Uterus (tissue), 4 donors: ENCODE results near the gene TIGD1. TPM values are rescaled to one million over a fixed set of nuclear protein-coding genes. Genes with fewer than 3 reads are reported as not detected.

ENCODE experiments used
- DNase-seq, 2 donors: peaks; one replicate each; pipeline ENCODE4 v3.0.0-alpha.2; 2019 to 2020
- H3K27ac ChIP-seq, 2 donors: fragments of 200-600 bp; sonication (generic); 1 replicate in 1 of 2; 2 replicates in 1 of 2; pipeline ENCODE4 v1.5.1; 2016 to 2018
- H3K27me3 ChIP-seq, 2 donors: fragments of 200-600 bp; sonication (generic); one replicate each; pipeline ENCODE4 v1.5.1; 2018 to 2019; ENCODE audit warnings: control low read depth in 1 of 2
- H3K36me3 ChIP-seq, 2 donors: fragments of 200-600 bp; sonication (generic); one replicate each; pipeline ENCODE4 v1.5.1; 2019; ENCODE audit warnings: control low read depth in 1 of 2
- H3K4me1 ChIP-seq, 2 donors: fragments of 200-600 bp; sonication (generic); one replicate each; pipeline ENCODE4 v1.5.1; 2018 to 2019; ENCODE audit warnings: control low read depth in 1 of 2
- H3K4me3 ChIP-seq, 2 donors: fragments of 200-600 bp; sonication (generic); 1 replicate in 1 of 2; 2 replicates in 1 of 2; pipeline ENCODE4 v1.5.1; 2018 to 2019; ENCODE audit warnings: mild to moderate bottlenecking in 1 of 2
- H3K9me3 ChIP-seq, 2 donors: fragments of 200-600 bp; sonication (generic); one replicate each; pipeline ENCODE4 v1.5.1; 2019; ENCODE audit warnings: control low read depth in 1 of 2
- POLR2A ChIP-seq, 2 donors: fragments of 450-650 bp; IDR thresholded peaks; one replicate each; pipeline ENCODE4 v1.6.1; 2016; ENCODE audit warnings: antibody characterized with exemption in 2 of 2, mild to moderate bottlenecking in 1 of 2, moderate library complexity in 1 of 2
- intact Hi-C: fragments of 100-400 bp; cut with DNase I; formaldehyde crosslinking; loops from one replicate; pipeline ENCODE4 v1.15.1; 2023; ENCODE audit warnings: low total_unique reads
- total RNA-seq, 4 donors: library from RNA; depleted of rRNA in 3 of 4; stranded (reverse); fragments of >200 nt in 3 of 4; gene quantifications; one replicate each; pipeline versions ENCODE4 v1.1.0 to v1.2.4, GENCODE V29; 2014 to 2023
- TF ChIP-seq, protein P1 (sequence below), 4 experiments: fragments of 200-600 bp in 2 of 4; fragments of 450-650 bp in 2 of 4; sonication (generic) in 2 of 4; IDR thresholded peaks; one replicate each; pipeline ENCODE4 v1.5.1; 2016 to 2019; ENCODE audit warnings: antibody characterized with exemption in 4 of 4, mild to moderate bottlenecking in 2 of 4, moderate library complexity in 1 of 4
- donor health status: DM: yes; HTN: yes; CAD: no.

Gene TIGD1
- total RNA-seq = 1 to 10 TPM; 4.6 to 8.5 (median 5.0) TPM

DNA sequence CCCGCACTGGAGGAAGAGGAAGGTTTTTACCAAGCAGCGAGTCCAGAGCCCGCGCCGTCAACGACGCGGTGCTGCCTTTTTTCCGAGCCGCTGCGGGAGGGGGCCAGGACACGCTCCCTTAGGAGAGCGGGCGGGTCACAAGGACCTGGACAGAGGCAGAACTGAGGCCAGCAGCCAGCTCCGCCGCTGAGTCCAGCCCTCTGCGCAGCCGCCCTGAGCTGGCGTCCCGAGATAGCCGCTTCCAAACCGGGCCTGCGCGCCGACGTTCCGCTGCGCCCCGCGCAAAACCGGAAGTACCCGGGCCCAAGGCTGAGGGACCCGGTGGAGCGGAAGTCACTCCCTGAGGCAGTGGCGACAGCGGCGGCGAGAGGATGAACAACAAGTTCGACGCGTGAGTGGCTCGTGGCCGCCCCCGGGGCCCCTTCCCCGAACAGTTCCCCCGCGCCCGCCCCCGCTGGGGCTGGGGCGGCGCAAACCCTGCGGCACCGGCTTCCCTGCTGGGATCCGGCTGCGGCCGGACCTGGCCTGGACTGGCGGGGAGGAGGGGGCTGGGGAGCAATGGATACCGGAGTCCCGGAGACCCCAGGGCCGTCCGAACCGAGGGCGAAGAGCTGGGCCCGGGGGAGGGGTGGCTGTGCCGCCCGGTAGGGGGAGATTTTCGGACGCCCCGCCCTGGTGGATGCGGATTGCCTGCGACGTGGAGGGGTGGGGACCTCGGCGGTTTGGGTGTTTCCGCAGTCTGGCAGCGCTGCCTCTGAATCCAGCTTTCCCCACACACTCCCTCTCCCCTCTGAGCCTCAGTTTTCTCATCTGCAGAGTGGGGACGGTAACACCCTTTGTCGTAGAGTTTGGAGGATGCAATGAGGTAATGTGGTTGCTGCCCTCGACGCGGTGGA, at the start of gene TIGD1, which contains the start of gene EIF4E2:
Gene TIGD1 (minus strand): TSS at position 204 of the 896 bp plus-strand sequence. CDS start 675 bp downstream, outside the sequence.
Gene EIF4E2 (plus strand): TSS at position 336 of the 896 bp plus-strand sequence. CDS start 36 bp downstream, at position 372.
- TF ChIP-seq, protein P1, sequence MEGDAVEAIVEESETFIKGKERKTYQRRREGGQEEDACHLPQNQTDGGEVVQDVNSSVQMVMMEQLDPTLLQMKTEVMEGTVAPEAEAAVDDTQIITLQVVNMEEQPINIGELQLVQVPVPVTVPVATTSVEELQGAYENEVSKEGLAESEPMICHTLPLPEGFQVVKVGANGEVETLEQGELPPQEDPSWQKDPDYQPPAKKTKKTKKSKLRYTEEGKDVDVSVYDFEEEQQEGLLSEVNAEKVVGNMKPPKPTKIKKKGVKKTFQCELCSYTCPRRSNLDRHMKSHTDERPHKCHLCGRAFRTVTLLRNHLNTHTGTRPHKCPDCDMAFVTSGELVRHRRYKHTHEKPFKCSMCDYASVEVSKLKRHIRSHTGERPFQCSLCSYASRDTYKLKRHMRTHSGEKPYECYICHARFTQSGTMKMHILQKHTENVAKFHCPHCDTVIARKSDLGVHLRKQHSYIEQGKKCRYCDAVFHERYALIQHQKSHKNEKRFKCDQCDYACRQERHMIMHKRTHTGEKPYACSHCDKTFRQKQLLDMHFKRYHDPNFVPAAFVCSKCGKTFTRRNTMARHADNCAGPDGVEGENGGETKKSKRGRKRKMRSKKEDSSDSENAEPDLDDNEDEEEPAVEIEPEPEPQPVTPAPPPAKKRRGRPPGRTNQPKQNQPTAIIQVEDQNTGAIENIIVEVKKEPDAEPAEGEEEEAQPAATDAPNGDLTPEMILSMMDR (IDR thresholded peaks at IDR 0.05) = peak; percentile 16 to 49 (median 32)
- TF ChIP-seq POLR2A (IDR thresholded peaks at IDR 0.05) = peak; percentile 77 to 78
- intact Hi-C loops = no loop called here
- peak; percentile 87 to 95 for DNase-seq
- Histone ChIP-seq H3K9me3 (no peaks in the 10 kb centered on the region), H3K4me3 (peak within 1 kb of the TSS; percentile 83 to 96), H3K27me3 (no peaks in the 10 kb centered on the region), H3K27ac (peak within 1 kb of the TSS; percentile 93 to 95), H3K36me3 (no peaks in the 10 kb centered on the region), H3K4me1 (peaks cover 5 to 11% of the 10 kb centered on the region in 2 donors)

DNA sequence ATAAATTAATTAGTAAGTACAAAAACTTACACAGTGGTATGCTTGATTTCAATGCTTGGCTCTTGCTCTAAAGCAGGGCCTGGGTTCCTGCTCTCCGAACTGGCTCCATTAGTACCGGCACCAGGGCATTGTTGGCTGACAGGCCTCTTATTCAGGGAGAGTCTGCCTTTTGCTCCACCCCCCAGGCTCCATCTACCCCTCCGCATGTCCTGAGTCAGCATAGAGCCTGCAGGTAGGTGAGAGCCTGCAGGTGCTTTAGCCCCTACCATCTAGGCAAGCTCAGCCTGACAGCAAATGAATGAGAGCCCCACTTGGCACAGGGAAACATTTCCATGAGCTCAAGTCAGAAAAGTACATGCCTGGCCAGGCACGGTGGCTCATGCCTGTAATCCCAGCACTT, 47.9 kb upstream of the TIGD1 start:
- no peaks in the 10 kb centered on the region for H3K9me3 ChIP-seq
- TF ChIP-seq POLR2A (IDR thresholded peaks at IDR 0.05) = no peak
- TF ChIP-seq, protein P1 (IDR thresholded peaks at IDR 0.05) = no peak
- intact Hi-C loops = no loop called here

DNA sequence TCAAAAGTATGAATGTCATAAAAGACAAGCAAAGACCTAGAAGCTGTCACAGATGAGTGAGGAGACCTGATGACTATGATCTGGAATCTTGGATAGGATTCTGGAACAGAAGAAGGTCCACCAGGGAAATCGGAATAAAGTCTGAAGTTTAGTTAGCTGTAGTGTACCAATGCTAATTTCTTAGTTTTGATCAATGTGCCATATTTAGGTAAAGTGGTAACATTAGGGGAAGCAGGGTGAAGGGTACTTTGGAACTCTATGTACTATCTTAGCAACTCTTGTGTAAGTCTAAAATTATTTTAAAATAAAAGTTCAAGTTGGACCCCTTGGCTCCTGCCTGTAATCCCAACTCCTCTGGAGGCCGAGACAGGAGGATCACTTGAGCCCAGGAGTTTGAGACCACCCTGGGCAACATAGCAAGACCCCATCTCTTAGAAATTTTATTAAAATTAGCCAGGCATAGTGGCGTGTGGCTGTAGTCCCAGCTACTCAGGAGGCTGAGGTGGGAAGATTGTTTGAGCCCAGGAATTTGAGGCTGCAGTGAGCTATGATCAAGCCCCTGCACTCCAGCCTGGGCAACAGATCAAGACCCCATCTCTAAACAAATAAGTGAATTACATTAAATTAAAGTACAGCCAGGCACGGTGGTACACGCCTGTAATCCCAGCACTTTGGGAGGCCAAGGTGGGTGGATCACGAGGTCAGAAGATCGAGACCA, 47.2 kb upstream of the TIGD1 start:
- DNase-seq = no peak
- no peaks in the 10 kb centered on the region for H3K9me3 ChIP-seq
- intact Hi-C loops = no loop called here
- peaks cover 0 to 4% of the 10 kb centered on the region in 2 donors for H3K4me1 ChIP-seq
- no peak overlapping the region for H3K27ac ChIP-seq
- TF ChIP-seq POLR2A (IDR thresholded peaks at IDR 0.05) = no peak
- TF ChIP-seq, protein P1 (IDR thresholded peaks at IDR 0.05) = no peak
- no peak overlapping the region for H3K4me3 ChIP-seq
- H3K27me3 ChIP-seq = no peaks in the 10 kb centered on the region
- no peaks in the 10 kb centered on the region for H3K36me3 ChIP-seq

More for the DNA sequence above, 47.9 kb upstream of the TIGD1 start:
- Histone ChIP-seq H3K27me3 (no peaks in the 10 kb centered on the region), H3K27ac (no peak overlapping the region), H3K4me3 (no peak overlapping the region), H3K36me3 (no peaks in the 10 kb centered on the region), H3K4me1 (peaks cover 0 to 3% of the 10 kb centered on the region in 2 donors)
- DNase-seq = no peak

DNA sequence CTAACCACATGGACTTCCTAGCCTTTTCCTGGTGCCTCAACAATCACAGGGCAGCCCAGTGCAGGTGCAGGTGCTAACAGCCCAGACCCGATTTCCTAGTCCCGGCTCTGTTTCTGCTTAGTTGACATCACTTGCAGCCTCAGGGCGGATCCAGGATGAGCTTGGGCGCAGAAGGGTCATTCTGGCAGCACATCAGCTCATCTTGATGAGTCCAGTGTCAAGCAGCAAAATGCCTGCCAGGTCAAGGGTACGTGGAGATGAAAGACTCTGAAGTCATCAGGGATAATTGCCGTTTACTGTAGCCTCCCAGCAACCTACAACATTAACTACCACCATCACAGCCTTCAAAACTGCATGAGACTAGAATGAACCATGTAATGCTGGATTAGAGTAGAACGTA, 43.6 kb upstream of the TIGD1 start:
- H3K27me3 ChIP-seq = no peaks in the 10 kb centered on the region
- H3K4me3 ChIP-seq = no peak overlapping the region
- no peak for DNase-seq
- no peak for TF ChIP-seq POLR2A (IDR thresholded peaks at IDR 0.05)
- TF ChIP-seq, protein P1 (IDR thresholded peaks at IDR 0.05) = no peak
- peak overlapping the region in 1 of 2 donors; percentile 86 for H3K27ac ChIP-seq
- intact Hi-C loops = no loop called here
- no peaks in the 10 kb centered on the region for H3K36me3 ChIP-seq
- H3K4me1 ChIP-seq = peaks cover 0 to 4% of the 10 kb centered on the region in 2 donors
- no peaks in the 10 kb centered on the region for H3K9me3 ChIP-seq
